Measurements from ENCODE around the gene WNT7B. TPM values are rescaled to one million over a fixed set of nuclear protein-coding genes. Genes with fewer than 3 reads are reported as not detected.

The WNT7B gene
- total and polyA plus RNA-seq, 2 of the 8 experiments (the other 6 are each of a cell fraction or from before 2014, with no cell fraction given): 0.14 to 0.24 TPM

DNA sequence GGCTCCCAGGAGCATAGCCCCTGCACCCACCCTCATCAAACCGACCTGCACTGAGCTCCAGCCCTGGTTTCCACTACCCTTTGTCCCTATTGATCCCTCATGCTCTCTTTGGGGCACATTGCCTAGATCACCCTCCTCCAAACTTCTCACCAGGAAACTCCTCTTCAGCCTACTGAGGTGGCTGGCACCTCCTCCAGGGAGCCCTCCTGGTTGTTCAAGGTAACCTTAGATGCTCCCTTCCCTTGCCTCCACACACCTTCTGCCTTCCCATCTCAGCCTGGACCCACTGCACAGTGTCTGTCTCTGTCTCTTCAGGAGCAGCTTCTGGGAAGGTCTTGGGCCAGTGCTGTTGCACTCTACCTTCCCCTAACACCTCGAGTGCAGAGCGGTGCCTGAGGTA lies 15.8 kb upstream of the WNT7B start (continued):
- no peak for TF ChIP-seq SP1 (IDR thresholded peaks at IDR 0.05; ENCODE audit: low read depth, low read length)
- TF ChIP-seq CBX8 (IDR thresholded peaks at IDR 0.05; ENCODE audit: borderline replicate concordance, low read depth, low read length): no peak
- no peak for TF ChIP-seq BRCA1 (IDR thresholded peaks at IDR 0.05; ENCODE audit: low read depth, low read length)
- TF ChIP-seq CHD2 (IDR thresholded peaks at IDR 0.05; ENCODE audit: low read length): no peak
- no peak for TF ChIP-seq CHD1 (IDR thresholded peaks at IDR 0.05; ENCODE audit: low read depth, low read length)
- no peak for TF ChIP-seq CTBP2 (IDR thresholded peaks at IDR 0.05; ENCODE audit: borderline replicate concordance, insufficient read depth, insufficient read length, low read length)
- TF ChIP-seq RXRA (IDR thresholded peaks at IDR 0.05; ENCODE audit: insufficient read depth, low read depth, low read length): no peak
